Neural progenitor cell (in vitro differentiated cells): ENCODE measurements around the gene ZIC1. TPM values are rescaled to one million over a fixed set of nuclear protein-coding genes. Genes with fewer than 3 reads are reported as not detected.

ENCODE experiments used
- DNase-seq: peaks from one replicate; pipeline ENCODE4 v3.0.0-alpha.2; 2016; ENCODE audit warnings: low spot score
- H2AFZ ChIP-seq: fragments of 200-600 bp; sonication (generic); replicated peaks from 2 replicates; pipeline ENCODE4 v1.6.1; 2016; ENCODE audit warnings: antibody characterized with exemption
- H3F3A ChIP-seq: fragments of 200-600 bp; sonication (generic); 2 replicates; pipeline ENCODE4 v1.6.1; 2016; ENCODE audit warnings: antibody characterized with exemption, low read depth
- H3K27ac ChIP-seq: fragments of 200-600 bp; sonication (generic); 2 replicates; pipeline ENCODE4 v1.5.1; 2016; ENCODE audit warnings: mild to moderate bottlenecking
- H3K27me3 ChIP-seq: fragments of 200-600 bp; sonication (generic); 2 replicates; pipeline ENCODE4 v1.6.1; 2016; ENCODE audit warnings: mild to moderate bottlenecking, moderate library complexity
- H3K36me3 ChIP-seq: fragments of 200-600 bp; sonication (generic); 2 replicates; pipeline ENCODE4 v1.5.1; 2016
- H3K4me1 ChIP-seq: fragments of 200-600 bp; sonication (generic); 2 replicates; pipeline ENCODE4 v1.6.1; 2016; ENCODE audit warnings: mixed run types
- H3K4me2 ChIP-seq: fragments of 200-600 bp; sonication (generic); 2 replicates; pipeline ENCODE4 v1.6.1; 2016
- H3K4me3 ChIP-seq: fragments of 200-600 bp; sonication (generic); 2 replicates; pipeline ENCODE4 v1.5.1; 2016
- H3K79me2 ChIP-seq: fragments of 200-600 bp; sonication (generic); 2 replicates; pipeline ENCODE4 v1.6.1; 2016; ENCODE audit warnings: low read depth
- H3K9ac ChIP-seq: fragments of 200-600 bp; sonication (generic); 2 replicates; pipeline ENCODE4 v1.6.1; 2016
- H3K9me3 ChIP-seq: fragments of 200-600 bp; sonication (generic); 2 replicates; pipeline ENCODE4 v1.5.1; 2016; ENCODE audit warnings: low read depth
- H4K20me1 ChIP-seq: fragments of 200-600 bp; sonication (generic); 2 replicates; pipeline ENCODE4 v1.6.1; 2016; ENCODE audit warnings: low read depth
- H3K27ac Mint-ChIP-seq: 3 replicates; pipeline ENCODE4 v1.8.0; 2021; ENCODE audit warnings: mixed read lengths
- H3K27me3 Mint-ChIP-seq: 2 replicates; pipeline ENCODE4 v1.8.0; 2022; ENCODE audit warnings: low read depth, mild to moderate bottlenecking, inconsistent platforms, moderate library complexity, mixed read lengths; ENCODE audit not compliant: insufficient read depth
- H3K36me3 Mint-ChIP-seq: 3 replicates; pipeline ENCODE4 v1.8.0; 2021; ENCODE audit warnings: mixed read lengths
- H3K4me1 Mint-ChIP-seq: 3 replicates; pipeline ENCODE4 v1.8.0; 2021; ENCODE audit warnings: mixed read lengths
- H3K4me3 Mint-ChIP-seq: 3 replicates; pipeline ENCODE4 v1.8.0; 2021; ENCODE audit warnings: mild to moderate bottlenecking, moderate library complexity, mixed read lengths
- H3K9me3 Mint-ChIP-seq: 3 replicates; pipeline ENCODE4 v1.8.0; 2020; ENCODE audit warnings: mixed read lengths
- CTCF ChIP-seq: fragments of 200-600 bp; sonication (generic); IDR thresholded peaks from 2 replicates; pipeline ENCODE4 v1.5.1; 2017; ENCODE audit warnings: antibody characterized with exemption, mild to moderate bottlenecking
- EZH2 ChIP-seq: fragments of 200-600 bp; sonication (generic); IDR thresholded peaks from 2 replicates; pipeline ENCODE4 v1.6.1; 2017; ENCODE audit warnings: antibody characterized with exemption, mild to moderate bottlenecking, moderate library complexity
- EZH2phosphoT487 ChIP-seq: fragments of 200-600 bp; sonication (generic); IDR thresholded peaks from 2 replicates; pipeline ENCODE4 v1.6.1; 2017; ENCODE audit warnings: antibody characterized with exemption
- total RNA-seq: library from RNA; depleted of rRNA; stranded (reverse); fragments of >200 nt; gene quantifications from 2 replicates; pipeline ENCODE4 v1.2.3, GENCODE V29; 2015; ENCODE audit warnings: low replicate concordance

ZIC1 gene
- total RNA-seq, 1 donor from 2014 or later = 0.56 TPM

GRCh38 chr3:147462856-147463255 lies 53.7 kb downstream of the ZIC1 start:
- Histone ChIP-seq H2AFZ (peak overlapping the region; percentile 59), H3K4me3 (no peak overlapping the region), H3F3A (no peaks in the 10 kb centered on the region), H3K4me2 (no peak overlapping the region), H3K9me3 (no peaks in the 10 kb centered on the region), H3K36me3 (no peaks in the 10 kb centered on the region), H3K27me3 (no peaks in the 10 kb centered on the region), H4K20me1 (no peaks in the 10 kb centered on the region), H3K79me2 (no peaks in the 10 kb centered on the region), H3K27ac (no peak overlapping the region), H3K4me1 (no peaks in the 10 kb centered on the region), H3K9ac (no peak overlapping the region)
- H3K4me3 Mint-ChIP-seq = no peak overlapping the region
- DNase-seq = no peak
- TF ChIP-seq CTCF (no peak), EZH2 (no peak), EZH2phosphoT487 (no peak)
- no peaks in the 10 kb centered on the region for H3K27me3 Mint-ChIP-seq
- H3K4me1 Mint-ChIP-seq = peaks cover 5% of the 10 kb centered on the region
- no peak overlapping the region for H3K27ac Mint-ChIP-seq
- H3K9me3 Mint-ChIP-seq = peaks cover 3% of the 10 kb centered on the region
- H3K36me3 Mint-ChIP-seq = peaks cover 21% of the 10 kb centered on the region

Other genes starting within 250 kb of the ZIC1 start
- gene ZIC4, start 2.8 kb upstream of the ZIC1 start, total RNA-seq = 0.25 and 0.64 TPM in 2 replicates